Measurements from ENCODE around the gene KRTAP21-1.
"Not testable (repeated sequence)": the region's sequence is repeated elsewhere in the genome, so short reads cannot be mapped to it uniquely, and the experiment has no call there.

The KRTAP21-1 gene

DNA sequence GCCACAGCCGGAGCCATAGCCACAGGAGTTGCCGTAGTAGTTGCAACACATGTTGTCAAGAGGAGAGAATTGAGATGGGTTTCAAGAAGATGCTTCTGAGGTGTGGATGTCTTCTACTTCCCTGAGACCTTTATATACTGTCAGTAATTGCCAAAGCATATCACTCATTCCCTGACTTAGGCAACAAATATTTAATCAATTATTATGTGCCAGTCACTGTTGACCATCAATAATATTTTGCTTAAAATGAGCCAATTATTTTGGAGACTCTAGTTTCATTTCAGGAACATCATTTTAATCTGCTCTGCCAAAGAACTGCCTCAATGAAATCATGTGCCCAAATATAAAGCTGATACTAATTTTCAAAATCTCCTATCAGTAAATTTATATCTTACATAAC is at the start of gene KRTAP21-1:
Gene KRTAP21-1 (minus strand): TSS at position 101 of the 400 bp plus-strand sequence. CDS start 50 bp downstream, at position 51.
- H3K4me3 ChIP-seq (ENCODE audit: low read depth, low read length): not testable (repeated sequence)

DNA sequence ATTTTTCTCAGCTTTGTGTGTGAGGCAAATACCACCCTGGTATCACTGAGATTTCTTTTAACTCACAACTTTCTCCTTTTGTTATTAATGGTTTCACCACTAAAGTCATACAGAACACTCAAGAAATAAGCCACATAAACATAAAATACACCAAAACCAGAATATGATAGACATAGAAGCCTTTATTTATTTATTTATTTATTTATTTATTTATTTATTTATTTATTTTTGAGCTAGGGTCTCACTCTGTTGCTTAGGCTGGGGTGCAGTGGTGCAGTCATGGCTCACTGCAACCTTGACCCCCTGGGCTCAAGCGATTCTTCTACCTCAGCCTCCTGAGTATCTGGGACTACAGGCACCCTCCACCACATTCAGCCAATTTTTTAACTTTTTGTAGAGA is 45.4 kb upstream of the KRTAP21-1 start:
- TF ChIP-seq, protein P1, sequence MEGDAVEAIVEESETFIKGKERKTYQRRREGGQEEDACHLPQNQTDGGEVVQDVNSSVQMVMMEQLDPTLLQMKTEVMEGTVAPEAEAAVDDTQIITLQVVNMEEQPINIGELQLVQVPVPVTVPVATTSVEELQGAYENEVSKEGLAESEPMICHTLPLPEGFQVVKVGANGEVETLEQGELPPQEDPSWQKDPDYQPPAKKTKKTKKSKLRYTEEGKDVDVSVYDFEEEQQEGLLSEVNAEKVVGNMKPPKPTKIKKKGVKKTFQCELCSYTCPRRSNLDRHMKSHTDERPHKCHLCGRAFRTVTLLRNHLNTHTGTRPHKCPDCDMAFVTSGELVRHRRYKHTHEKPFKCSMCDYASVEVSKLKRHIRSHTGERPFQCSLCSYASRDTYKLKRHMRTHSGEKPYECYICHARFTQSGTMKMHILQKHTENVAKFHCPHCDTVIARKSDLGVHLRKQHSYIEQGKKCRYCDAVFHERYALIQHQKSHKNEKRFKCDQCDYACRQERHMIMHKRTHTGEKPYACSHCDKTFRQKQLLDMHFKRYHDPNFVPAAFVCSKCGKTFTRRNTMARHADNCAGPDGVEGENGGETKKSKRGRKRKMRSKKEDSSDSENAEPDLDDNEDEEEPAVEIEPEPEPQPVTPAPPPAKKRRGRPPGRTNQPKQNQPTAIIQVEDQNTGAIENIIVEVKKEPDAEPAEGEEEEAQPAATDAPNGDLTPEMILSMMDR (IDR thresholded peaks at IDR 0.05; ENCODE audit: low read depth, low read length): no peak
- no peak overlapping the region for H3K4me3 ChIP-seq (ENCODE audit: low read depth, low read length)

DNA sequence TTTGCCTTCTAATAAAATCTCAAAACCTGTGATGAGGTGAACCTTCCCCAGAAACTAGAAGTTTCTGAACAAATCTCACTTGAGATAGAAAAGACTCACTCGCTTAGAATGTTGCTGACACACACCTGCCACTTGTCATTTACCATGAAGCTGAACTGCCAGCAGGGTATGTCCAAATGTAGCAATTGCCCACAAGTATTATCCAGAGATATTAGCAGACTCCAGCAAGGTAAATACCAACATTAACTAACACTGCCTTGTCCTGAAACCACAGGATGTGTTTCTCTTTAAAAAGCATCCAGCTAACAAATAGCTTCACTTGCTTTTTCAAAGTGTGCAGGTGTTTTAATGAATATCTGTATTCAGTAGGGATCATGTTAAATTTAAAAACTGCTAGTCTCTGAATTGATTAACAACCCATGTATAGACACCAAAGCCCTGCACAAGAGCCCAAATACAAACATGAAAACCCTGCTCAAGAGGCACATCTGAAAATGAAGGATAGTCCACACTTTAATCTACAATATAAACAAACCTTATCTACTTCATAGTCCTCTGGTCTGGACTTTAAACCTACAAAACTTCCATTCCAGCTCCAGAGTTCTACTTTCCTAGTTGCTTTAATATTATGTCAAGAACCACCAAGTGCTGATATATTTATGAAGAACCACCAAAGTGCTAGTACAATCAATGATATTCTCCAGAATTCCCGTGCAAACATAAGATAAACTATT is 38.5 kb upstream of the KRTAP21-1 start:
- TF ChIP-seq, protein P1 (IDR thresholded peaks at IDR 0.05; ENCODE audit: low read depth, low read length): no peak
- H3K4me3 ChIP-seq (ENCODE audit: low read depth, low read length): no peak overlapping the region

DNA sequence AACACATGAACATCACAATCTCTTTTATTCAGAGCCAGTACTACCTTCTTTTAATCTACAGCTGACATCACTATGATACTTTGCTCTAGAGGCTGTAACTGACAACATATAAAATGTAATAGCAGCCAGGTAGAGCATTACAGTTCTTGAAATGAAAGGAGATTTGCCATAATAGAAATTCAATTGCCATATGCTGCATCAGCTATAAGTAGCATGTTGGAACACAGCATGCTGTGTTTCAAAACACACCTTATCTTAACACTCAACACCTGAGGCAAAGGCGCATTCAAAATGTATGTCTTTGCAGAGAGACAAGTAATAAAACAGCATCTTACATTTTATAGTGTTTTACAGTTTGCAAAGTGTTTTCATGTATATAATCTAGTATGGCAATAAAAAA is 24.0 kb upstream of the KRTAP21-1 start:
- TF ChIP-seq, protein P1 (IDR thresholded peaks at IDR 0.05; ENCODE audit: low read depth, low read length): no peak
- no peak overlapping the region for H3K4me3 ChIP-seq (ENCODE audit: low read depth, low read length)

DNA sequence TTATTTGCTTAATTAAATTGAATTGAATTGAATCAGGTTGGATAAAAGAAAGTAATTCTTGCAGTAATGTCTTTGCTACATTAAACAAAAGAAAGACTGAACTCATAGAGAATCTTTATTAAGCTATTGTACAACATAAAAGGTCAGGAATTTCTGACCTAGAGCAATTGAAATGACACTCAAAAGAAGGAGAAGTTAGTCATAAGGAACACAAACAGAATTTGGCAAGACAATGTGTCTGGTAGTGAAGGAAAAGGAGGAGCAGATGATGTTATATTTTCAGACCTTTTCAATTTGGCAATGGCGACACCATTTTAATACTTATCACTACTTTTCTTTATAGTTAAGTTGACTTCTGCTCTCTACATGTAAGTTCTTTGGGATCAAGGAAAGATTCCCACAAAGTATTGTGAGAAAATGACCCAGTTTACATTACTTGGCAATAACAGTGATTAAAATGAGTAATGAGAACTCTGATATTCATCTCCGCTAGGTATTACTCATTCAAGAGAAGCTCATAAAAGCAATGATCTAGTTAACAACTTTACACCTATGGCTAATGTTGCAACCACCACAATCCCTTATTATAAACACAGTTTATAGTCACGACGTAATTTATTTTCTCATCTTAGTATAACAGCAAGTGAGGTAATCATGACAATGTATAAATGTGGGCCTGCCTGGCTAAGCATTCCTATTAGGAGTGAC is 14.7 kb upstream of the KRTAP21-1 start:
- no peak overlapping the region for H3K4me3 ChIP-seq (ENCODE audit: low read depth, low read length)
- TF ChIP-seq, protein P1 (IDR thresholded peaks at IDR 0.05; ENCODE audit: low read depth, low read length): no peak

DNA sequence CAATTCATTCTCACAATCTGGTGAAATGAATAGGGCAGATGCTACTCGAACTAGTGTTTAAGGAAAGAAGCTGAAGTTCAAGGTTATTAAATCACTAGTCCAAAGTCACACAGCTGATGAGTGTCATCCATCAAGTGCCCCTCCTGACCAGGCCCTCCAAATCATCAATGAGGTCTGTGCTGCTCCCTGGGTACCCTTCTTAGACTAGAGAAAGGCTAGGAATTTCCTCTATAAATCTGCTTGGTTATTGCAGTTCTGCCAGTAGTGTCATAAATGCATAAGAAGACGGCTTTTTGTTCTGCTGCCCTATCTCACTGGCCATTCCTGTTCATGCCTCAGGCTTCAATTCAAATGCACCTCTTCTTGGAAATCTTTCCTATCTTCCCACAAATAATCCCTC is 5.5 kb upstream of the KRTAP21-1 start:
- H3K4me3 ChIP-seq (ENCODE audit: low read depth, low read length): no peak overlapping the region
- TF ChIP-seq, protein P1 (IDR thresholded peaks at IDR 0.05; ENCODE audit: low read depth, low read length): no peak

DNA sequence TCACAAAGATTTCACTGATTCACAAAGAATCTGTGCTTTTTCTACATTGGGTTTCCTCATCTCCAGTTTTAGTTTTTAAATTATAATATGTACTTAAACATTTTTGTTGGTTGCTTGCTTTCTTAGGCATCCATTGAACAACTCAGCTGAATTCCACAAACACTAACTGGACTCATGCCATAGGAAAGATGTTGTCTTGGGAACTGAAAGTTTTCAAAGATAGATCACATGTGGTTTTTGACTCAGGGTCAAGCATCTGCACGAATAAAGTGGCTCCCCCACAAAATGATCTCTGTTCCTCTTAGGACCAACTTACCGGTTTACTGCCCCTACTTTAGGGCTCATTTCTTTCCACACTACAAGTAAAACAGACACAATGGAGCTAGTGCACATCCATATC is 3.1 kb upstream of the KRTAP21-1 start:
- H3K4me3 ChIP-seq (ENCODE audit: low read depth, low read length): no peak overlapping the region
- TF ChIP-seq, protein P1 (IDR thresholded peaks at IDR 0.05; ENCODE audit: low read depth, low read length): no peak
